CD4-positive, alpha-beta T cell treated with Interleukin-2 at 100 ng/mL for 4 hours (primary cell): ENCODE results near the gene MRPL58.
"Not testable (repeated sequence)": the region's sequence is repeated elsewhere in the genome, so short reads cannot be mapped to it uniquely, and the experiment has no call there.

Experiments used
- DNase-seq: peaks from one replicate; pipeline ENCODE4 v3.0.0-alpha.2; 2020; ENCODE audit warnings: low spot score

MRPL58 gene

DNA sequence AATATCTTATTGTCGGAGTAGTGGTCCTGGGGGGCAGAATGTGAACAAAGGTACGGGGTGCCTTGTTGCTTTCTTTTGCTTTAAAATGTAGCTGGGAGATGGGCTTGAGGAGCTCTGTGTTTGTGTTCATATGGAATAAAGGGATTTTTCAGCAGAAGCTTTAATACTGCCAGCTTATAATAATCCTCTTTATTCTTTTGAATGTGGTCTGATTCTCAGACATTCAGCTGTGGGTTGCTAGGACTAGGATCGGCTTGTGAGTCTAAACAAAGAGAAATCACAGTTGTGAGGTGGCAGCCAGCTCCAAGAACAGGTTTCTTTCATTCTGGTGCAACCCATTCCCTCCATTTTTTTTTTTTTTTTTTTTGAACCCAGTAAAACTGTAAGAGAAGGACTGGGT is 7.2 kb downstream of the MRPL58 start:
- DNase-seq: no peak

- DNase-seq: no peak
Observed at GRCh38 chr17:75020331-75021110, 8.1 kb downstream of the MRPL58 start.

GRCh38 chr17:75024686-75025397 is 12.4 kb downstream of the MRPL58 start:
- DNase-seq: peak; percentile 29

DNA sequence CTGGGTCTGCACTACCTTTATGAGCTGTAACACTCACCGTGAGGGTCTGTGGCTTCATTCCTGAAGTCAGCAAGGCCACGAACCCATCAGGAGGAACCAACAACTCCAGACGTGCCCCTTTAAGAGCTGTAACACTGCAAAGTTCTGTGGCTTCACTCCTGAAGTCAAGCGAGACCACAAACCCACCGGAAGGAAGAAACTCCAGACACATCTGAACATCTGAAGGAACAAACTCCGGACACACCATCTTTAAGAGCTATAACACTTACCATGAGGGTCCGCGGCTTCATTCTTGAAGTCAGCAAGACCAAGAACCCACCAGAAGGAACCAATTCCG is 12.9 kb downstream of the MRPL58 start:
- DNase-seq: not testable (repeated sequence)

- DNase-seq: not testable (repeated sequence)
Observed at GRCh38 chr17:75026650-75027049, 14.2 kb downstream of the MRPL58 start.

DNA sequence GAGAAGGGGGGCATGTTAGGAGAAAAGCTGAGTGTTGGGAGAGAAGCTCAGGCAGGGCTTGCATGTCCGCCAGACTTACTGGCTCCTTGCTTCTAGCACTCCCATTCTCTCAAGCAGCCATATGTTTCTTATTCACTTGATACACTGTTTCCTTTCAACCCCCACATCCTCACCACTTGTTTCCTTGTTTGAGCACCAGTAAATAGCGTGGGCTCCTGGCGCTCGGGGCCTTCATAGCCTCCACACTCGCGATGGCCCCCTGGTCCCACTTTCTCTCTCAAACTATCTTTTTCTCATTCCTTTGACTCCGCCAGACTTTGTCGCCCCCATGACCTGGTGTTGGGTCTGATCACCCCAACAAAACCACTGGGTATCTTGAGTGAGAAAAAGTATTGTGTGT is 17.7 kb downstream of the MRPL58 start:
- no peak for DNase-seq

DNA sequence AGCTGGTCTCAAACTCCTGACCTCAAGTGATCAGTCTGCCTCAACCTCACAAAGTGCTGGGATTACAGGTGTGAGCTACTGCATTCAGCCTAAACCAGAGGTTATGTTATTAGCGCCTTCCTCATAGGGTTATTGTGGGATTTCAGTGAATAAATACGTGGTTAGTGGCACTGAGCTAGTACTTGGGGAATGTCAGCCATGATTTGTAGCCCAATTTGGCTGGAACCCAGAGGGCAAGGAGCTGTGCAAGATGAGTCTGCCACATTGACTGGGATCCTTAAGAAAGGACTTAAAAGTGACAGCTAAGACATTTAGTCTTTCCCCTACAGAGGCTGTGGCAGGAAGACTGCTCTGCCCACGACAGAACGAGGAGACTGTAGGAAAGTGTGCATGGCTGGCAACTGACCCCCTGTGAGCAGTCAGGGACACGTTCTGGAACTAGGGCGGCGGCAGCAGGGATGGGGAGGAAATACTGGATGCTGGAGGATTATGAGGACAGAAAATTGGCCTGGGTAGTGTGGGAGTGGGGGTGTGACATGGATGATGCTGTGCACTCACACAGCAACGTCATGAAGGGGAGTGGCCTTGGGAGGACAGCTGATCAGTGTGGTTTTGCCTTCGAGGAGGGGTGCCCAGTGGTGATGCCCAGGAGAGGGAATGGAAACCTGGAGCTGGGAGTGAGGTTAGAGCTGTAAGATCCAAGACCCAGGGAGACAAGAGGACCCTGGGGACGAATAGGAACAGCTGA is 19.7 kb downstream of the MRPL58 start:
- DNase-seq: peak; percentile 56

GRCh38 chr17:75032720-75033280 is 20.3 kb downstream of the MRPL58 start:
- DNase-seq: no peak

DNA sequence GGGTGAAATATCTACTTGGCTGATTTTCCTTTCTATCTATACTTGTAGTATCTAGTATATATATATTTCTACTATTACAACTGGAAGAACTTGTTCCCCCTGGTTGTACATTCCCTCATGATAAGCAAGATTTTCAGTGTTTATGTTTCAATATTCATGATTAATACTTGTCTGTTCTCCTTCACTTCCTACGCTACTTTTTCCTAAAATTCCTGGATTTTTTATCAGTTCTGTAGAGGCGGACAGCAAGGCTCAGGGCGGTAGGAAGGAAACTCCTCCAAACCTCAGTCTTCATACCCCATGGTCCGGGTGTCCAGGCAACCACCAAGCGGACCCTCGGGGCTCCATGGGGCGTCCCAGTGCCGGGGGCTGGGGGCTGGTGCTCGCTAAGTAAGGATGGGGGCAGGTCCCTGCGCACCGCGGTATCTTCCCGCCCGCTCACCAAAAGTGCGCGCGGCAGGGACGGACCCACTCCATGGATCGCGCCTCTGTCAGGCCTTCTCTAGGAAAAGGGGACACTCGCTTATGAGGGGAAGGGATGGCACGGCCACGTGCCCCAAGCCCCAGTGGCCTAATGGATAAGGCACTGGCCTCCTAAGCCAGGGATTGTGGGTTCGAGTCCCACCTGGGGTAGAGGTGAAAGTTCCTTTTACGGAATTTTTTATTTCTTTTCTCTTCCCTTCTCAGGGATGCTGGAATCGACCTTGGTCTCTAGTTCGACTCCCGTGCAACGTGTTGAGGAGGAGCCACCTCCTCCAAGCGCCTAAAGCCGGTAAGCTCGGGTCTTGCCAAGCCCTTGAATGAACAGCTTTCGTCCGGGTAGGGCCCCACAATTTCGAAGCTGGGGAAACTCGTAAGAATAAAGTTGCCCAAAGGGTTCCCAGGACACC is 21.1 kb downstream of the MRPL58 start:
- DNase-seq: peak; percentile 87

DNA sequence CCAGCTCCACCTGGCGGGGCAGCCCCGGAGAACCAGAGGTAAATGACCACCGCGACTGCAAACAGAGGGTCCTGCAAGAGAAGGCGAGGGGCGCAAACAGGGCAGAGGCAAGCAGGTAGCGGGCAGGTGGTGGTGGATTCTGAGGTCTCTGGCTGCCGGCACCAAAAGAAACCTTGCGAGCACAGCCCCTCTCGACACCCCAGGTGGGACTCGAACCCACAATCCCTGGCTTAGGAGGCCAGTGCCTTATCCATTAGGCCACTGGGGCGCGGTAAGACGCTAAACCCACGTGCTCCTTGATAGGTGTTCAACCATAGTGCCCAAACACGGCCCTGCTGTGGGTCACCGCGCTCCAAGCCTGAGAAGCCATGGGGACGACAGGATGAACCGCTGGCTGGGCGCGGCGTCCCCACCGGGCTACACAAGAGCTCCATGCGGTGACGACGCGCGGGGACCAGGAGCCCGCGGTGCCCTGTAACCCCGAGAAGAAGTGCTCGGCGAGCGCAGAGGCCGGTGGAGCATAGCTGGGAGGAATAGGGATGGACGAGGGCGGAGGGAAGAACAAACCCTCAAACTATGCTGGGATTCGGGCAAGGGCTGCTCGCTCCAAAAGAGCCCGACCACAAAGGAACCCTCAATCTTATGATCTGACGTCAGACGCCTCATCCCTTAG is 21.9 kb downstream of the MRPL58 start:
- DNase-seq: peak; percentile 82

GRCh38 chr17:75036643-75037268 is 24.3 kb downstream of the MRPL58 start:
- peak; percentile 95 for DNase-seq

DNA sequence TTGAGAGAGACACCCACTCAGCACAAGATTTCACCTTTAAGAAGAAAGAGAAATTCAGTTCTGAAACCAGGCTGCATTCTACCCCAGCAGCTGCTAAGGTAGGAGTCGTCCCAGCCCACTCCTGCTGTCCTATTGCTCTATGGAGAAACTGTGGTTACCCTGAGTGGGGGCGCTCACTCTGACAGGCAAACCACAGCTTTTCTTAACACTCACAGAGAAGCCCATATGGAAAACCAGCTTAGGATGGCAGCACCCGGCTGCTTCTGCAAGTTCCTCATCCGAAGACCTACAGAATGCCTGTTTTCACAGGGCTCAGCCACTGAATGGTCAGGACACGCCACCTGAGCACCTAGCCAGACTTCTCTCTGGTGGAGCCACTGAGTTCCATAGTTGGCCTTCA is 26.8 kb downstream of the MRPL58 start:
- DNase-seq: no peak

- DNase-seq: no peak
Observed at GRCh38 chr17:75041656-75042280, 29.3 kb downstream of the MRPL58 start.

DNA sequence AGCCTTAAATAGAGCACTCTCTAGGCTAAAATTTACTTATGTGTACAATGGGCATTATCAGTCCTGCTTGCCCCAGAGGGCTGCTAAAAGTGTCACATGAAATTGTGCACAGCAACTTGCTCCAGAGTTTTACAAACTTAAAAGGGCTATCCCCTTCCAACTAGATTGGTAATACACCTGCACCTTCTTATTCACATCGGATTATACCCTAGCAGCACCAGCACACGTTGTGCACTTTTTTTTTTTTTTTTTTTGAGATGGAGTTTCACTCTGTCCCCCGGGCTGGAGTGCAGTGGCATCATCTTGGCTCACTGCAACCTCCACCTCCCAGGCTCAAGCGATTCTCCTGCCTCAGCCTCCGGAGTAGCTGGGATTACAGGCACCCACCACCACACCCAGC is 31.3 kb downstream of the MRPL58 start:
- DNase-seq: not testable (repeated sequence)

DNA sequence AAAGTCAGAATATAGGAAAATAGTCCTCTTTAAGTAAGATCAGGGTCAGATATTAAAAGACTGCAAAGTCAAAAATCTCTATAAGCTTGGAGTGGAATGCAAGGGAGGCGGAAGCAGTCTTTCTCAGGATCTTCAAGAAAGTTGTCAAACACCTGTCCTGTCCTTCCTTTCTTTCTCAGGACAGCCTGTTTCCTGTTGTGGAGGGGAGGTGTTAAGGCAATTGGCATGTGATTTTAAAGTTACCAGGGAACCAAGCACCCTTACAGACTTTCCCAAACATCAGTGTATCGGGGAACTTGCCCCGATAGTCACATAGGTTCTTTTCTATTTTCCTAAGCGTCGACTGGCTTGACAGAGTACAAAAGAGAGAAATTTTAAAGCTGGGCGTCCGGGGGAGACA is 32.2 kb downstream of the MRPL58 start:
- no peak for DNase-seq

- DNase-seq: not testable (repeated sequence)
Observed at GRCh38 chr17:75045946-75046406, 33.5 kb downstream of the MRPL58 start.

DNA sequence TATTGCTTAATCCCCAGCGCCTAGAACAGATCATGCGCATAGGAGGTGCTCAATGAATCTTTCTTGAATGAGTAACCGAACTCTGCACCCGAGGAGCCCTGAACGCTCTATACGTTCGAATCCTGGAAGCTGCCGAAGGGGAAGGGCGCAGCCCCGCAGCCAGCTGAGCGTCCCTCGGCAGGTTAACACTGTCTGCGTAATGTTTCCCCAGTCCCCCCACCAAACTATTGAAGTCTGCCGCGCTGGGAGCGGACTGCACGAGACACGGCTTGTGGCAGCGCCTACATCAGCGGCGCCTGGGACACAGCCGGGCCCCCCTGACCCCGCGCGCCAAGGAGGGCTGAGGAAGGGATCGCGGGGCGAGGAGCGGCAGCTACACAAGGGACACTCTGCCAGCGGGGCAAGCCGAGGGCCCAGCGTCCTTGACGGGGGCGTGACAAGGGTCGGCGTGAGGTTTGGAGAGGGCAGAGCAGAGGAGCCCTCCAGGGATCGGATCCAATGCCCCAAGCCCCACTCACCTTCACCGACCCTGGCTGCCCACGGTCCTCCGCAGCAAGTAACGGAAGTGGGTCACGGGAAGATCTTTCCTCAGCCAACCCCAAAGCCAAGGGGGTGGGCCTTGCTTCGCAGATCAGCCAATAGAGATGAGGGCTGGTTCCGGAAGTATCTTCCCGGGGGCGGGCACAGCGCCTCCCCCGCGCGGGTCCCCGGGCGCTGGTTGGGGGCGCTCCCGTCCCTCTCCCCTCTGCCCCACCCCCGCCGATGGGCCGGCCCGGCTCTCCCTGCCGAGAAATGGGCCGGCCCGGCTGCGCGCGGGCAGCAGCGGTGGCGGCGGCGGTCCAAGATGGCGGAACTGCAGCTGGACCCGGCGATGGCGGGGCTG is 34.2 kb downstream of the MRPL58 start, which contains the start of the genes ATP5PD and KCTD2:
TSS of gene ATP5PD (minus strand) at position 563 of the 883 bp plus-strand sequence. CDS start 4,319 bp downstream, outside the sequence.
TSS of gene KCTD2 (plus strand) at position 819 of the 883 bp plus-strand sequence. CDS start at position 845, 26 bp downstream.
- DNase-seq: peak; percentile 96

DNA sequence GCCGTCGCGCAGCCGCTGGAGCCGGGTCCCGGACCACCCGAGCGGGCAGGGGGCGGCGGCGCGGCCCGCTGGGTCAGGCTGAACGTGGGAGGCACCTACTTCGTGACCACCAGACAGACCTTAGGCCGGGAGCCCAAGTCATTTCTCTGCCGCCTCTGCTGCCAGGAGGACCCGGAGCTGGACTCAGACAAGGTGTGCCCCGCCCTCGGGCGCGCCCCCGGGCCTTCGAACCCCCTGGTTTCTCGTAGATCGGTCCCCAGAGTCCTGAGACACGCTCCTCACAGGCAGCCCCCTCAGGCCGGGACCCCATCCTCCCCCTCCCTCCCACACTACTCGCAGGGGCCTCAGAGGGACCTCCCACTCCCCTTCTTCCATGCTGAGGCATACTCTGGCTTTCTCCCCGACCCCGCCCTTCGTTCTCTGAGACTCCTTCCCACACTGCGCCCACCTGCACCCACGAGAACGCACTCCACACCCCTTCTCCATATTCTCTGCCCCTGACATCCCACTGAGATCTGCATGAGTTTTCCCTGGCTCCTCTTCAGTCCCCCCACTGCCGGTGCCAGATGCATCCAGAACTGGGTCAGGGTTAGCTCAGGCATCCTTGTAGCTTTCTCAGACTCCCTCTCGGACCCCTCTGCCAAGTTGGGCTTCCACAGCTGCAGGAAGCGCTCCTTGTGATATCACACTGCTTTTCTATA is 35.1 kb downstream of the MRPL58 start:
- no peak for DNase-seq
